ENCODE data around the gene C20orf96. TPM values are rescaled to one million over a fixed set of nuclear protein-coding genes. Genes with fewer than 3 reads are reported as not detected.
"Not testable (repeated sequence)": the region's sequence is repeated elsewhere in the genome, so short reads cannot be mapped to it uniquely, and the experiment has no call there.

The C20orf96 gene
- total RNA-seq, 4 donors from 2014 or later, result 2.8 to 18.2 (median 11.2) TPM

GRCh38 chr20:258963-259362 is 31.6 kb downstream of the C20orf96 start:
- no peak for DNase-seq
- TF ChIP-seq CTCF (IDR thresholded peaks at IDR 0.05), result no peak
- TF ChIP-seq POLR2A (IDR thresholded peaks at IDR 0.05), result no peak
- no peaks in the 10 kb centered on the region for H3K27me3 ChIP-seq
- no peak overlapping the region for H3K4me3 ChIP-seq
- H3K36me3 ChIP-seq, result peaks cover 0 to 3% of the 10 kb centered on the region in 2 donors
- no peaks in the 10 kb centered on the region for H3K4me1 ChIP-seq
- H3K27ac ChIP-seq, result no peak overlapping the region
- H3K9me3 ChIP-seq, result no peaks in the 10 kb centered on the region
- intact Hi-C loops (cut with DNase I; ENCODE audit: low total_unique reads), result no loop called here

DNA sequence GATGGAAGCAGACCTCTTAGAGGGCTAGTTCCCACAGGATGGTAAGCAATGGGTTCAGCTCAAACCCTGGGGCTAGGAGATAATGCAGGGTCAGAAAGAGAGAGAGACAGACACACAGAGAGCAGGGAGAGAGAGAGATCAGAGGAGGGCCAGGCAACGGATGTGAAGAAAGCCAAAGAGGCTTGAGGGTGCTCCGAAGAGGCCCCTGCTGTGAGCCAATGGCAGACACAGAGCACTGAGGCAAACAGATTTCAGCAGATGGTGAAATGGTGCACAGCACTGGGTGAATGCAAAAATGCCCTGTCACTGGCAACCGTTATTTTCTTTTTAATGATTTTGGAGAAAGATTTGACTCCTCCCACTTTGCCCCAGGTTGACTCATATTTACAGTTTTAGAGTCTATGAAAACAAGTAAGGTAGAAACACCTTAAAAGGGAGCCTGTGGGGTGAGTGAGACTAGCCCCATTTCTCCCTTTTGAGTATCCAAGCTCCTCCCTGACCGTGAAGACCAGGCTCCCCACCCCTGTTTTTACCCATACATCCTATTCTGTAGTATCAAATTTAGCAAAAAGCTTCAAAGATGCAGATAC is 32.2 kb downstream of the C20orf96 start:
- TF ChIP-seq CTCF (IDR thresholded peaks at IDR 0.05), result no peak
- TF ChIP-seq POLR2A (IDR thresholded peaks at IDR 0.05), result no peak
- no peaks in the 10 kb centered on the region for H3K9me3 ChIP-seq
- DNase-seq, result no peak
- no peak overlapping the region for H3K27ac ChIP-seq
- no peaks in the 10 kb centered on the region for H3K4me1 ChIP-seq
- intact Hi-C loops (cut with DNase I; ENCODE audit: low total_unique reads), result no loop called here
- no peak overlapping the region for H3K4me3 ChIP-seq
- peaks cover 0 to 3% of the 10 kb centered on the region in 2 donors for H3K36me3 ChIP-seq
- no peaks in the 10 kb centered on the region for H3K27me3 ChIP-seq

DNA sequence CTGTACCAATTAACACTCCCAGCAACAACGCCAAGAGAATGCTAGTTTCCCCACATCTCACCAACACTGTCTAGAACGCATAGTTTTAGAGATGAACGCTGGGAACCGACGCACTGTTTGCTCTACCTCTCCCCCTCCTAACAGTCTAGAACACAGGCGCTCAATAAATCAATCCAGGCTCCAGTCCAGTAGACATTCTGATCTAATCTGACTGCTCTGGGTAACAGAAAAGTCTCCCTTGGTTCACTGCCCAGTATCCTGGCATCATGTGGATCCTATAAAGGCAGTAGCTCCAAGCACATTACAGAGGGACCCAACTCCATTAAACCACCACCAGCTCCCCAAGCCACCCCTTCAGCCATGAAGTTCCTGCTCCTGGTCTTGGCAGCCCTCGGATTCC is 33.1 kb downstream of the C20orf96 start, which contains the start of gene DEFB132:
Gene DEFB132 (plus strand): TSS at position 306 of the 400 bp plus-strand sequence. CDS start 55 bp downstream, at position 361.
- peaks cover 0 to 3% of the 10 kb centered on the region in 2 donors for H3K36me3 ChIP-seq
- H3K4me3 ChIP-seq, result no peak within 1 kb of the TSS
- H3K9me3 ChIP-seq, result no peaks in the 10 kb centered on the region
- no peaks in the 10 kb centered on the region for H3K27me3 ChIP-seq
- no peak for TF ChIP-seq CTCF (IDR thresholded peaks at IDR 0.05)
- no peak for TF ChIP-seq POLR2A (IDR thresholded peaks at IDR 0.05)
- intact Hi-C loops (cut with DNase I; ENCODE audit: low total_unique reads), result no loop called here
- H3K27ac ChIP-seq, result no peak within 1 kb of the TSS
- H3K4me1 ChIP-seq, result no peaks in the 10 kb centered on the region
- DNase-seq, result no peak

DNA sequence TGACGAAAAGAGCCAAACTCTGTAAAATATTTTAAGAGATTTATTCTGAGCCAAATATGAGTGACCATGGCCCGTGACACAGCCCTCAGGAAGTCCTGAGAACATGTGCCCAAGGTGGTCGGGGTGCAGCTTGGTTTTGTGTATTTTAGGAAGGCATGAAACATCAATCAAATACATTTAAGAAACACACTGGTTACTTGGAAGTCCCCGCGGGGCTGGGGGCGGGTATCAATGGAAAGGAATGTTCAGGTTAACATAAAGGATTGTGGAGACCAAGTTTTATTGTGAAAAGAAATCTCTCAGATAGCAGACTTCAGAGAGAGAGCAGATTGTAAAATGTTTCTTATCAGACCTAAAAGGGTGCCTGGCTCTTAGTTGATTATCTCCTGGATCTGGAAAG is 37.1 kb downstream of the C20orf96 start:
- H3K9me3 ChIP-seq; H3K4me1 ChIP-seq; H3K27me3 ChIP-seq; H3K36me3 ChIP-seq; DNase-seq; intact Hi-C loops (cut with DNase I; ENCODE audit: low total_unique reads); H3K27ac ChIP-seq; H3K4me3 ChIP-seq: not testable (repeated sequence)

DNA sequence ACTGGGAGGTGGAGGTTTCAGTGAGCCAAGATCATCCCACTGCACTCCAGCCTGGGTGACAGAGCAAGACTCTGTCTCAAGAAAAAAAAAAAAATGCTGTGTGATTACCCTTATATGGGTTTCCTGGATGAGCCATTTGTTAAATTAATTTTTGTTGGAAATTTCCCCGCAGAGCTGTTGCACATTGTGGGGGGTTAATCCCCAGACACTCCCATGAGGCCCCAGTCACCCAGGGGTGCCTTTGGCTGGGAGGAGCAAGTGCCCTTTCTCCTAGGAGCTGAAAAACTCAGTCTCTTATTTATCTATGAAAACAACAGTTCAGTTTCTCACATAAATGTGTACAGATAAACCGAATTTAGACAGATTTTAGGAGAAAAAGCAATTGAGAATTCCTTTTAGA is 37.7 kb downstream of the C20orf96 start:
- H3K36me3 ChIP-seq, result no peaks in the 10 kb centered on the region
- TF ChIP-seq CTCF (IDR thresholded peaks at IDR 0.05), result no peak
- TF ChIP-seq POLR2A (IDR thresholded peaks at IDR 0.05), result no peak
- no peak overlapping the region for H3K27ac ChIP-seq
- H3K4me1 ChIP-seq, result no peaks in the 10 kb centered on the region
- intact Hi-C loops (cut with DNase I; ENCODE audit: low total_unique reads), result no loop called here
- no peaks in the 10 kb centered on the region for H3K9me3 ChIP-seq
- no peak overlapping the region for H3K4me3 ChIP-seq
- H3K27me3 ChIP-seq, result no peaks in the 10 kb centered on the region
- DNase-seq, result no peak

DNA sequence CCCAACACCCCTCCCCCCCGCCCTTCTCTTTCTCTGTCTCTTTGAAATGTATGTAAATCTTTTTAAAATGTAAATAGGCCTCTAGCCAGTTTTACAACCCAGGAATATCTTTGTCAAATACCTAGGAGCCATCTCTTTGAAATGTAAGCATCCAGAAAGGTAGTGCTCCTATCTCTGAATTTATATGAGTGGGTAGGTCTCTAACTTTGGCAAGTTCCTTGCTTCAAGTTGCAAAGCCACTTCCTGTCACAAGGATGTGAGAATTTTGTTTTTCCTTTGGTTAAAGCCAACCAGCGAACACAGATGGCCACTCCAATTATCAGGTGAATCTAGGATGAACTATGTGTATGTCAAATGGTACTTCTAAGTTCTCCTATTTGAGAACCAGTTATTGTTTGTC is 39.2 kb downstream of the C20orf96 start:
- TF ChIP-seq CTCF (IDR thresholded peaks at IDR 0.05), result no peak
- no peak for TF ChIP-seq POLR2A (IDR thresholded peaks at IDR 0.05)
- no peak for DNase-seq
- Histone ChIP-seq H3K27me3 (no peaks in the 10 kb centered on the region), H3K4me3 (no peak overlapping the region), H3K4me1 (no peaks in the 10 kb centered on the region), H3K9me3 (no peaks in the 10 kb centered on the region), H3K27ac (no peak overlapping the region), H3K36me3 (no peaks in the 10 kb centered on the region)
- intact Hi-C loops (cut with DNase I; ENCODE audit: low total_unique reads), result no loop called here

Measured in uterus (tissue), 4 donors.